T-helper 1 cell treated with Interleukin-12 subunit alpha and Interleukin-12 subunit beta and Interleukin-4 antibody, amounts not matched to agents 30 μg/mL and 1 μg/mL, for 36 hours (primary cell): ENCODE measurements around the gene NOXRED1.

Experiments used
- H3K27ac Mint-ChIP-seq: one replicate; pipeline ENCODE4 v1.8.0; 2021; ENCODE audit warnings: mild to moderate bottlenecking, mixed read lengths
- H3K27me3 Mint-ChIP-seq: one replicate; pipeline ENCODE4 v1.8.0; 2021; ENCODE audit warnings: low read depth, mixed read lengths
- H3K36me3 Mint-ChIP-seq: one replicate; pipeline ENCODE4 v1.8.0; 2021; ENCODE audit warnings: low read depth, mixed read lengths
- H3K4me1 Mint-ChIP-seq: one replicate; pipeline ENCODE4 v1.8.0; 2021; ENCODE audit warnings: low read depth, mixed read lengths
- H3K4me3 Mint-ChIP-seq: one replicate; pipeline ENCODE4 v1.8.0; 2021; ENCODE audit warnings: mild to moderate bottlenecking, moderate library complexity, mixed read lengths
- H3K9me3 Mint-ChIP-seq: one replicate; pipeline ENCODE4 v1.8.0; 2021; ENCODE audit warnings: mixed read lengths

The NOXRED1 gene

DNA sequence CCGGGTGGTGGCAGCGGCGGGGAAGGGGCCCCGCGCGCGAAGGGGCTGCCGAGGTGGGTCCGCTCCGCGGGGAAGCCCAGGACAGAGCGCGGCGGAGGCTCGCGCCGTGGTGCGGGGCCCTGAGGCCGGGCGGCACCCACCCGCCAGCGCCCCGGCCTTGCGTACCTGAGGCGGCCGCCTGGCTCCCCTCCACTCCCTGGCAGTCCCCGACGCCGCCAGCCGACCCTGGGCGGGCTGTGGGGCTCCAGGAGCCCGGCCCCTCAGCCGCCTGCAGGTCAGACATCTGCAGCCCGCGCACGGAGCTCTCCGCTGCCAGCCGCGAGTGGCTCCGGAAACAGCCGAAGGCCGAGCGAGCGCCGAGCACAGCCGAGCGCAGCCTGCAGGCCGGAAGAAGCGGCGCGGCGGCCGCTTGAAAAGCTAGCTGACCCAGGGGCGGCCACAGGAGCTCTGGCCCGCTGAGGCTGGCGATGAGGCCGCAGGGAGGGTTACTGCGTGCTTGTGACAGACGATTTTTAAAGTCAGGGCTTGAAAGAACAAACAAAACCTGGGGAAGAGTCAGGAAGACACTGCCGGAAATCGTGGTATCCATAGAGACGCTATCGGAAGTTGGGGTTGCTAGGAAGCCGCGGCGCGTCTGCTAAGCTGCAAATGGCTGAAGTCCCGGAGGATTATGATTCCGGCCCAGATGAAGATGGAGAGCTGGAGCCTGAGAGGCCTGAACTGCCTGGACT lies 46.4 kb downstream of the NOXRED1 start, which contains the start of the genes SAMD15 and TMED8:
Gene SAMD15 (plus strand): TSS at position 609 of the 731 bp plus-strand sequence. CDS start 40 bp downstream, at position 649.
Gene TMED8 (minus strand): TSS at position 324 of the 731 bp plus-strand sequence. CDS start 41 bp downstream, at position 283.
- Mint-ChIP-seq H3K4me3 (peak within 1 kb of the TSS; percentile 94), H3K27me3 (peaks cover 12% of the 10 kb centered on the region), H3K4me1 (peaks cover 35% of the 10 kb centered on the region), H3K27ac (peak within 1 kb of the TSS; percentile 87), H3K9me3 (no peaks in the 10 kb centered on the region), H3K36me3 (peaks cover 24% of the 10 kb centered on the region)

DNA sequence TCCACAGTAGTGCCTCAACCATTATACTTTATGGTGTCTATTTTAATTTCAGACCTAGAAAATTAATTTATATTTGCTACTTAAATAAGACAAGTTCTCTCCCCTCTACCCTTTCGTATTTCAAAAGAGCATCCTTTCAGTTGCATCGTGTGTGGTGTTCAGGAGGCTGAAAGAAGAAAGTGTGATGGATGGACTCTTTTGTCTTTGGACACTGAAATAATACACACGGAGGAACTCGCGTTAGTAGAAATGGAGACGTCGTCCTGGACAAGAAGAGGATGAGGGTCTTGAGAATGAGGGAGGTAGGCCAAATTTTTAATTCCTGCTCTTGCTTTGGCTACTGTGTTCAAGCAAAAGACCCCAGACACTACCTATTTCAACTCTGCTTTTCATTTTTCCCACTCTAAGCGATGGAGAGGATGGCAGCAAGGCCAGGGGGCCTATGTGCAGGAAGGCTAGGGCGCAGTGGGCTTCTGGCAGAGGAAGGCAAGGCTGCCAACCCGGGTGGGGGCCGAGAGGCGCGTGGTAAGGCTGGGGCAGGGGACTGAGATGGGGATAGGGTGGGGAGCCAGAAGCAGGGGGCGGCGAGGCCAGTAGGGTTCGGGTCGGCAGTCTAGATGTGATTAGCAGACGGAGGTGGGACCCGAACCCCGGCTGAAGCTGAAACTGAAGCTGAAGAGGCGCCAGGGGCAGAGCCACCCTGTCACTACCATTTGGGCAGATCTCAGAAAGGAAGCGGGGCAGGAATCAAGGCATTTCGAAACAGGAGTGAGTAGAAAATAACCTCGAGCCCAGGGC lies 47.2 kb downstream of the NOXRED1 start:
- Mint-ChIP-seq H3K4me1 (peaks cover 35% of the 10 kb centered on the region), H3K4me3 (peak overlapping the region; percentile 94), H3K27me3 (peaks cover 10% of the 10 kb centered on the region), H3K27ac (peak overlapping the region; percentile 87), H3K36me3 (peaks cover 24% of the 10 kb centered on the region), H3K9me3 (no peaks in the 10 kb centered on the region)

DNA sequence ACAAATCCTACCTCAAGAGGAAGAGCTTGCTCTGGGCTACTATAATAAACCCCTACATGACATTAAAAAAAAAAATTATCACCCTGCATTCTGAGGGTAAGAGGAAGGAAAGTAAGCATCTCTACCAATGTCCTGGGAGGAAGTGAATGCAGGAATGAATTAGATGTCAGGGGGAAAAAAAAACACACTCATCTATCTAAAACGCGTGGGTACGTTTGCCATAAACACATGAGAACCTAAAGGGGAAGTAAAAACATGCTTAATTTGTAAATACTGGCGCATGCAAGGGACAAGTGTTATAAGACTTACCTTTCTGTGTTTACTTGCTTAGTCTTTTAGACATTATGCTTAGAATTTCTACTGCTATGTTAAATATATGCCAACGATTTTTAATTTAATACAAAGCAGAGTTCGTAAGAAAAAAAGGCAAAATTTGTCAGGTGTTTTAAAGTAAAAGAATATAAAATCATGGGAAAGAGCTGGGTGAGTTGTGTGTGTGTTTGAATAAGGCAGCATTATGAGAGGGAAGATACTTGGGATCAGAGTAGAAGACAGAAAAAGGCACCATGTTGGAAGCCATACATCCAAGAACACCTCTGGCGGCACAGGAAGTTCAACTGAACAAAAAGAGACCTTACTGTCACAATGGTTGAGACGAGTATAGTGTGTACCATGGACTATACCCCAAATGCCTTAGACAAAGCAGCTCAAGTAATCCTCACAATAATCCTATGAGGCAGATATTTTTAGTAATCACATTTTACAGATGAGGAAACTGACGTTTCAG lies 48.0 kb downstream of the NOXRED1 start:
- Mint-ChIP-seq H3K4me3 (peak overlapping the region; percentile 94), H3K36me3 (peaks cover 24% of the 10 kb centered on the region), H3K4me1 (peaks cover 35% of the 10 kb centered on the region), H3K27me3 (peaks cover 2% of the 10 kb centered on the region), H3K27ac (peak overlapping the region; percentile 87), H3K9me3 (no peaks in the 10 kb centered on the region)

DNA sequence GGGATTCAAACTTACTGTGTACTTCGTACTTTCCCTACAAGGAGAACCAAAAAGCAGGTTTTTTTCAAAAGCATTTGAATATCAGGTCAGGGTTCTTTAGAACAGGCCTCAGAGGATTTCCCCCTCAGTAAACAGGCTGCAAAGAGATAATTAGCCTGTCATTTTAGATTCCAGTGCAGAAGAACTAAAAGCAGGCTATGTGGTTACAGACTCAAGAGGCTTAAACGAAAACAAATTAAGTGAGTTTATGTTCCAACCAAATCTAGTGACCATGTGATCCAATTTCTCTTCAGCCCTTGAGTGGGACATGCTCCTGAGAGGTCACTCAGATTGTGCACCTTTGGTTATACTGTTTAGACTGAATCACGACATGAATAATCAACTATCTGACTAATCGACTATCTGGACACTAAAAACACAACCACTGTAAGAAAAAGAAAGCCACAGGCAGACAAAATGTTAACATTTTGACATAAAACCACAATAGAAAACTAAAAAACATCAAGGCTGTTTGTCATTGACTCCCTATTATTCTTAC lies 51.0 kb downstream of the NOXRED1 start:
- peaks cover 47% of the 10 kb centered on the region for H3K4me1 Mint-ChIP-seq

DNA sequence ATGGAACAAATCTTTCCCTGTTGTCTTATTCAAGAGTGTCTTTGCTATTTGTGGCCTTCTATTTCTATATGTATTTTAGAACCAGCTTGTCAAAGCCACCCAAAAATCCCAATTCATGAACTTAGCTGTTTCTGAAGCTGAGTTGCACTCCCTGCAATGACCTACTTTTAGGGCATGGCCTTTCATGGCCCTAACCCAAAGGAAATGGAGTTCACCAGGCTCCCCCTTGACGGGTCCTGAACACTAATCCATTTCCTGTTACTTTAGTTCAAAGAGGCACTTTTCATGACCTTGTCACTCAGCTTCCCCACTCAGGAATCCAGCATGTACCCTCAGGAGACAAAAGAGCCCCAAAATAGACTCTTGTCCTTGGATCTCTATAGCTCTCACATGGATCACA lies 54.0 kb downstream of the NOXRED1 start:
- Mint-ChIP-seq H3K27ac (no peak overlapping the region), H3K4me1 (peaks cover 29% of the 10 kb centered on the region), H3K4me3 (no peak overlapping the region), H3K36me3 (peaks cover 11% of the 10 kb centered on the region), H3K27me3 (no peaks in the 10 kb centered on the region), H3K9me3 (no peaks in the 10 kb centered on the region)

More for the DNA sequence above, 51.0 kb downstream of the NOXRED1 start:
- Mint-ChIP-seq H3K4me3 (peak overlapping the region; percentile 29), H3K27me3 (no peaks in the 10 kb centered on the region), H3K36me3 (peaks cover 24% of the 10 kb centered on the region), H3K27ac (peak overlapping the region; percentile 23), H3K9me3 (no peaks in the 10 kb centered on the region)

DNA sequence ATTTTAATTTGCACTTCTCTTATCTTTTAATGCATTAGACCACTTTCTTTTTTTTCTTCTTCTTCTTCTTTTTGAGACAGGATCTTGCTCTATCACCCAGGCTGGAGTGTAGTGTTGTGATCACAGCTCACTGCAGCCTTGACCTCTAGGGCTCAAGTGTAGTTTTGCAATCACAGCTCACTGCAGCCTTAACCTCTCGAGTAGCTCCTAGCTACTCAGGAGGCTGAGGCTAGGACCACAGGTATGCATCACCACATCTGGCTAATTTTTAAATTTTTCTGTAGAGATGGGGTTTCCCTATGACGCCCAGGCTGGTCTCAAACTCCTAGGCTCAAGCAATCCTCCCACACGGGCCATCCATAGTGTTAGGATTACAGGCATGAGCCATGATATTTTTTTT lies 59.2 kb downstream of the NOXRED1 start:
- H3K27me3 Mint-ChIP-seq, result no peaks in the 10 kb centered on the region
- no peaks in the 10 kb centered on the region for H3K9me3 Mint-ChIP-seq
- H3K36me3 Mint-ChIP-seq, result peaks cover 5% of the 10 kb centered on the region
- H3K4me1 Mint-ChIP-seq, result peaks cover 15% of the 10 kb centered on the region
- H3K4me3 Mint-ChIP-seq, result no peak overlapping the region
- H3K27ac Mint-ChIP-seq, result no peak overlapping the region

DNA sequence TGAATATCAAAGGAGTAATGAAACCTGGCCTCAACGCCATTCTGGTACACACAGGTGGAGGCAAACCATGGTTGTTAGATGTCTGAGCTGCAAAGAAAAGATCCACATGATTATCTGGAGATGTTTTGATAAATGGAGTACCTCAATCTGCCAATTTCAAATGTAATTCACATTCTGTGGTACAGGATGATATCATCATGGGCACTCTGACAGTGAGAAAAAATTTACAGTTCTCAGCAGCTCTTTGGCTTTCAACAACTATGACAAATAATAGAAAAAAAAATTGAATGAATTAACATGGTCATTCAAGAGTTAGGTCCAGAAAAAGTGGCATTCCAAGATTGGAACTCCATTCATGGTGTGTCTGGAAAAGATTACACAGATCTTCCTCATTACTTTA lies 63.7 kb downstream of the NOXRED1 start:
- H3K27me3 Mint-ChIP-seq, result no peaks in the 10 kb centered on the region
- H3K27ac Mint-ChIP-seq, result no peak overlapping the region
- H3K4me1 Mint-ChIP-seq, result peaks cover 13% of the 10 kb centered on the region
- H3K9me3 Mint-ChIP-seq, result no peaks in the 10 kb centered on the region
- peaks cover 8% of the 10 kb centered on the region for H3K36me3 Mint-ChIP-seq
- H3K4me3 Mint-ChIP-seq, result no peak overlapping the region

DNA sequence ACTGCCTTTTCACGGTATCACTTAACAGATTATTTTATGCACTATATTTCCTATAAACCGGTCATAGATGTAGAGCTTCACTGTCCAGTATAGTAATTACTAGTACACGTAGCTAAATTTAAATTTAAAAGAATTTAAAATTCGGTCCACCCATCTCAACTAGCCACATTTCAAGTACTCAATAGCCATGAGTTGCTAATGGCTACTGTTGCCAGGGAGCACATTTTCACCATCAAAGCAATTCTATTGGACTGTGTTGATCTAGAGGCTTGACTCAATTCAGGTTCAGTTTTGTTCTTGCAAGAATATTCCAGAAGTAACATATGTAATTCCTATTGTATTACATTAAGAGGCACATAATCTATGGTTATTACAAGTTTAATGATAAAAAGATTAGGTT lies 66.4 kb downstream of the NOXRED1 start:
- no peaks in the 10 kb centered on the region for H3K9me3 Mint-ChIP-seq
- H3K27me3 Mint-ChIP-seq, result no peaks in the 10 kb centered on the region
- H3K4me1 Mint-ChIP-seq, result peaks cover 10% of the 10 kb centered on the region
- no peak overlapping the region for H3K4me3 Mint-ChIP-seq
- H3K36me3 Mint-ChIP-seq, result peaks cover 8% of the 10 kb centered on the region
- no peak overlapping the region for H3K27ac Mint-ChIP-seq

DNA sequence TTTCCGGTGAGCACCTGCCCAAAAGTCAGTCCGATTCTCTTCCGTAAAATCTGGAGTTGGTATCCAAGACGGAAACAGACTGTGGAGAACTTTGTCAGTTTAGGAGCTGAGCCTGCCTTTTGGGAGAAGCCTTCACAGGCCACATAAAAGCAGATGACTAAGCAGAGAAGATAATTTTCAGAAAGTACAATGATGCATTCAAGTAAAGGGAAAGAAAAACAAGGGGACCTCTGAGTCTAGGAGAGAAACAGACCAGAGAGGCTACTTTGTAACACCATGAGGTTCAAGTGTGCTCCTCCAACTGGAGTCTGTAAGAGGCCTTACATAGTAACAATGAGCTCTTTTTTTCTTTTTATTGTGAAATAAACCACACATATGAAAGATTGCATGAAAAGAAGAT lies 67.5 kb downstream of the NOXRED1 start:
- no peaks in the 10 kb centered on the region for H3K9me3 Mint-ChIP-seq
- H3K27me3 Mint-ChIP-seq, result no peaks in the 10 kb centered on the region
- H3K4me3 Mint-ChIP-seq, result no peak overlapping the region
- H3K36me3 Mint-ChIP-seq, result peaks cover 6% of the 10 kb centered on the region
- H3K27ac Mint-ChIP-seq, result no peak overlapping the region
- H3K4me1 Mint-ChIP-seq, result peaks cover 10% of the 10 kb centered on the region

DNA sequence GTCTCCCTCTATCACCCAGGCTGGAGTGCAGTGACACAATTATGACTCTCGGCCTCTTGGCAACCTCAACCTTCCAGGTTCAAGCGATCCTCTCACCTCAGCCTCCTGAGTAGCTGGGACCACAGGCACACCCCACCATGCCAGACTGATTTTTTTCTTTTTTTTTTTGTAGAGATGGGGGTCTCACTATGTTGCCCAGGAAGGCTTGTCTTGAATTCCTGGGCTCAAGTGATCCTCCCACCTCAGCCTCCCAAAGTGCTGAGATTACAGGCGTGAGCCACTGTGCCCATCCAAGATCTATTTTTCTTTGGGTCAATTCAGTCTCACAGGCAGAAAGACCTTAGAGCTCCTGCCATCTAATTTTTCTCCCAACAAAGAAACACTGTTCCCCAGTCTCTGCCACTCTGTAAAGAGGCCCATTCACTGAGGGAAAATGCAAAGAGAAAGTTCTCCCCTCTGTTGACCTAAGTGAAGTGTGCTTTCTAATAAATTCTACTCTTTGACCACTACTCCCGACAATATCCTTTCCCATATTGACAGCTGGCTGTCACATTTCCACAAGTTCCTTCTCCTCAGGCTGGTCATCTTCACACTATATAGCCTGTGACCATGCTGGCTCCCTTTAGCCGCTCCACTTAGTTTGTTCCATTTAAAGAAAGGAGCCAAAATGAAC lies 69.7 kb downstream of the NOXRED1 start:
- Mint-ChIP-seq H3K27ac (no peak overlapping the region), H3K4me3 (no peak overlapping the region), H3K27me3 (no peaks in the 10 kb centered on the region), H3K4me1 (peaks cover 2% of the 10 kb centered on the region), H3K9me3 (no peaks in the 10 kb centered on the region), H3K36me3 (peaks cover 14% of the 10 kb centered on the region)

DNA sequence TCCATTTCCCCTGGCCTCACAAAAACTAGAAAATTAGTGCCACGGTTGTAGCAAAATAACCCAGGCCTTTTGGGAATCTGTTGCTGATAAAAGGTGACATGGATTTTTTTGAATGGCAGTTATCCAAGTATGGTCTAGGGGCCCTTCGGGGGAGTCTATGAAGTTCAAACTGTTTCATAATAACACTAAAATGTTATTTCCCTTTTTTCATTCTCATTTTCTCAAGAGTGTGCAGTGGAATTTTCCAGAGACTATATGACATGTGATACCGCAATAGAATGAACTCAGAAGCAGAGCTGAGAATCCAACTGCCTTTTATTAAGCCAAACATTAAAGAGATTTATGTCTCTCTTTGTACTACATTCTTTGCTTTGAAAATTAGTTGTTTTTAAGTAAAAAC lies 75.6 kb downstream of the NOXRED1 start:
- Mint-ChIP-seq H3K4me1 (no peaks in the 10 kb centered on the region), H3K4me3 (no peak overlapping the region), H3K9me3 (no peaks in the 10 kb centered on the region), H3K27ac (no peak overlapping the region), H3K36me3 (peaks cover 16% of the 10 kb centered on the region), H3K27me3 (no peaks in the 10 kb centered on the region)

DNA sequence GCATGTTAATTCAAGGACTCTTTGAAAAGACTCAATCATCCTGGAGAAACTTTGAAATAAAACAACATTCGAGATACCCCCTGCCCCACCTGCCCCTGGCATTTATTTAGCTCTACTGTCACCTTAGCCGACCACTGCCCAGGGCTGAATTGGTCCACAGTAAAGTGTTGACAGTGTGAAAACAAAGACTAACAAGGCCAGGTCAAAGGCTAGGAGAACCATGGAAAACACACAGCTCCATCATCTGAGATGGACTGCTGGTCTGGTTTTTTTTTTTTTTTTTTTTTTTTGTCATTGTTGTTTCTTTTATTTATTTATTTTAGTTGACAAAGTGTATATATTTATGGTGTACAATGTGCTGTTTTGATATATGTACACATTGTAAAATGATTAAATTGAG lies 76.8 kb downstream of the NOXRED1 start:
- no peak overlapping the region for H3K4me3 Mint-ChIP-seq
- no peaks in the 10 kb centered on the region for H3K27me3 Mint-ChIP-seq
- H3K36me3 Mint-ChIP-seq, result peaks cover 16% of the 10 kb centered on the region
- H3K27ac Mint-ChIP-seq, result no peak overlapping the region
- H3K4me1 Mint-ChIP-seq, result no peaks in the 10 kb centered on the region
- no peaks in the 10 kb centered on the region for H3K9me3 Mint-ChIP-seq

DNA sequence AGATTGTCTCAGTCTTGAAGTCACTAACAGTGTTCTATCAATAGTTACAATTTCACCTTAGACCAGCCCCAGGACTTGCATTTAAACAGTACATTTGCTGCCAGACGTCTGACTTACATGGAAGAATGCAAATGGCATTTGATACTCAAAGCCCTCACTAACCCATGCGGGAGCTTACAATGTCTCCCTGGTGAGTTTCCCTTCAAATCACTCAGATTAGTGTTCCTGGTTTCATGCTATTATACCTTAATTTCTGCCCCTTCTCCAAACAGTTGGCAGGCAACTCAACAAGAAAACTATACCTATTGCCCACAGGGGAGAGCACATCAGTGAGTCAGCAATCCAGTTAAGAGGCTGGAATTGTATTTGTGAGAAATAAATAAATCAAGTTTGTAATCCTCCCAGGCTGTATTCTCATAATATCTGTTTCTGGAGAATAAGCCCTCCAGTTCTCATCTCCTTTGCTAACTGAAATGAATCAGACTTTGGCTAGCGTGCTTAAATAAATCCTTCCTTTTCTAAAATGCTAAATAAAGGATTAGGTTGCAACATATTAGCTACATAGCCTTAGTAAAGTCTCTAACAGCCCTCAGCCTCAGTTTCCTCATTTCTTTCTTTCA lies 78.8 kb downstream of the NOXRED1 start:
- Mint-ChIP-seq H3K4me3 (no peak overlapping the region), H3K36me3 (peaks cover 12% of the 10 kb centered on the region), H3K9me3 (no peaks in the 10 kb centered on the region), H3K27me3 (no peaks in the 10 kb centered on the region), H3K4me1 (no peaks in the 10 kb centered on the region), H3K27ac (no peak overlapping the region)
